GM21526 (cell line): Measurements from ENCODE around the gene SH3BP2.

Experiments used
- ATAC-seq: cut with Tn5 transposase; IDR thresholded peaks from one replicate; pipeline ENCODE4 v1.9.1; 2021; ENCODE audit warnings: moderate library complexity; ENCODE audit not compliant: unreplicated experiment, low FRiP score

SH3BP2 gene

DNA sequence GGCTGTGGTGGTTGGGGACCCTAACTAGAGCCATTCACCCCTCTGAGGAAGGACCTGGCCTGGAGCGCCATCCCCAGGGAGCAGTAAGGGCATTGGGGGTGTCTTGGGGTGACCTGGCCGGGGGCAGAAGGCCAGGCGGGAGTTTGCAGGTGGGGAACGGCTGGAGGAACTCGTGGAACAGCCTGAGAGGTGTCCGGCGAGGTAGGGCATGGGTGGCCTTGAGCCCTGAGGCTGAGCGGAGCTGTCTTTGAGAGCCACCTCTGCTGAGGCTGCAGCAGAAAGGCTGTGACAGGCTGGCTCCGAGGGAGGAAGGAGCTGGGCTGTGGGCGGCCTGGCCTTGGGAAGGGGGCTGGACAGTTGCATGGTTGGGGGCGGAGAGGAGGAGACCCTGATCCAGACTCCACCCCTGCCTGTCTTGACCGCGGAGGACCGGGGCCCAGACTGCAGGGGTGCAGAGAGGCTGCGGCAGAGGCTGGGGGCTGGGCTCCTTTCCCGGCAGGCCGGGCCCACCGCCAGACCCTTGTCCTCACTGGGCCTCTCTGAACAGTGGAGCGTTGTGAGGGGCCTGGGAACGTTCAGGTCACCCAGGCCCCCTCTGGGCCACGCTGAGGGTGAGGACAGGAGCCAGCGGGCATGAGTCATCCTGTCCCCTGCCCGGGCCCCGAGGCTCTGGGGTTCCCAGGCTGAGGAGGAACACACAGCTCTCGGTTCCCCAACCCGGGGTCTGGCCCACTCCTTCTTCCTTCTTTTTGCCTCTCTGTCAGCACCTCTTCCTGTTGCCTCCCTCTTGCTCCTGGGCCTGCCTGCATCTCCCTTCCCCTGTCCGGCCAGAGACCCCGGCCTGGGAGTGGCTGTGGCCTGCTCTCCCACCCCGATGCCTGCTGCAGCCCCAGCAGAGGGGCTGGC is 8.1 kb downstream of the SH3BP2 start:
- no peak for ATAC-seq

- no peak for ATAC-seq
Observed at GRCh38 chr4:2802618-2803531, 10.0 kb downstream of the SH3BP2 start.

GRCh38 chr4:2803624-2804448 is 11.0 kb downstream of the SH3BP2 start:
- no peak for ATAC-seq

DNA sequence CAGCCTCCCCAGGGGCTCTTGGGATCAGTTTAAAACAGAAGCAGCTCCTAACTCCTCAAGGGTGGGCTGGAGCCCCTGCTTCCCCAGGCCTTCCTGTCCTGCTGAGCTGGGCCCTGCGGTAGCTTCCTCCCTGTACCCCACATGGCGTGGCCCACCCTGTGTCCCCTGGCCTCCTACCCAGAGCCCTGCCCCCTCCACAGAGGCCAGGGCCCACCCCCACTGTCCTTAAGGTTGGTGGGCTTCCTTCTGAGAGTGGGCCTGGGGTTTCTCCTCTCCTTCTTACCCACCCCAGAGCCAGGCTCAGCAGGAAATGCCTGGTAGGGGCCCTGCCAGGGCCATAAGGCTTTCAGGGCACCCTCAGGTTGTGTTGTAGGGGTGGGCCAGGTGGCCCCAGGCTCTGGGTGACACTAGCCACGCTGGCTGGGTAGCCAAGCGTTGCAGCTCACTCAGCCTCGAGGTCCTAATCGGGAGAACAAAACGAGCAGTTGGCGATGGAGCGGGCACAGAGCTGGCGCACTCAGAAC is 11.6 kb downstream of the SH3BP2 start:
- ATAC-seq = no peak

DNA sequence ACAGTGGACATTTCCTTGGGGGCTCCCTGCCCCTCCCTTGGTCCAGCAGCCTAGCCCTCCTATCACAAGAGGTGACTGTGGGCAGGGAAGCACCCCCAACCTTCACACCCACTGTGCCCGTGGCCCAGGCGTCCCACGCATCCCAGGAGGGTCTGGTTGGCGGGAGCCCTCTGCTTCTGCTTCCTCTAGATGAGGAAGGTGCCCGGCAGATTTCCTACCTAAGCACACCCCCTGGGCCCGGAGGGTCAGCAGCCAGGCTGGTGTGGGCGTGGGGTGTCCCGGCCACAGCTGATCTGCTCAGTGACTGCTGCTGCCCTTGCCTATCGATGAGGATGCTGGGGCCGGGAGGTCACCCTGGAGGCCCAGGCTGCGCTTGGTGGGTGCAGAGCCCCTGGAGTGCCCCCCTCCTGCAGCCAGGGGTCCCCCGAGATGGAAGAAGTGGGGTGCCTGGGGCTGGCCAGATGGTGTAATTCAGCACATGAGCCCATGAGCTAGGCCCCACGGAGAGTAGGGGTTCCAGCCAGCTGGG is 12.2 kb downstream of the SH3BP2 start:
- ATAC-seq = no peak

DNA sequence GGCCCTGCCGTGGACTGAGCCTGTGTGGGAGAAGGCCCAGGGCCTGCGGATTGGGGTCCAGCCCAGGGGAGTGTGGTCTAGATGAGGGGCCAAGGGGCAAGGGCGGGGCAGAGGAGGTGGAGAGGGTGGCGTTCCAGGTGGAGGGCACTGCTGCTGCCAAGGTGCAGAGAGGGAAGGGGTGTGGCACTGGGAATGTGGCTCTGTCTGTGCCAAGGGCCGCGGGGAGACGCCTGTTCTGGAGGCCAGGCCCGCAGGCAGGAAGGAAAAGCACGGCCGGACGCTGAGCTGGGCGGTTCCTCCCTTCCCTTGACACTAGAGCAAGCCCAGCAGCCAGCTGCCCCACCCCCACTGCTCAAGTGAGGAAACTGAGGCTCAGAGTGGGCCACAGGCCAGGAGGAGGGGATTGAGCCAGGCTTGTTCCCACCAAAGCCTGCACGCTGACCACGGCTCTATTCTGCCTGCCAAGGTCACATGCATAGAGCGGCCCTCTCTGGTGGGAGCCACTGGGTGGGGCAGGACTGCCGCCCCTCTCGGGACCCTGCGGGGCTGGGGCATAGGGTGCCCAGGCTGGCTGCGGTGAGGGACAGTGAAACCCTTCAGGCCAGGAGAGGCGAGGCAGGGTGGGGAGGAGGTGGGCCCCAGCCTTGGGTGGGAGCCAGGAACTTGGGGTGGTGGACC is 13.0 kb downstream of the SH3BP2 start:
- no peak for ATAC-seq

GRCh38 chr4:2806390-2807355 is 13.8 kb downstream of the SH3BP2 start:
- no peak for ATAC-seq

GRCh38 chr4:2807571-2807970 is 14.7 kb downstream of the SH3BP2 start:
- ATAC-seq = no peak

- ATAC-seq = no peak
Observed at GRCh38 chr4:2808001-2808400, 15.1 kb downstream of the SH3BP2 start.

DNA sequence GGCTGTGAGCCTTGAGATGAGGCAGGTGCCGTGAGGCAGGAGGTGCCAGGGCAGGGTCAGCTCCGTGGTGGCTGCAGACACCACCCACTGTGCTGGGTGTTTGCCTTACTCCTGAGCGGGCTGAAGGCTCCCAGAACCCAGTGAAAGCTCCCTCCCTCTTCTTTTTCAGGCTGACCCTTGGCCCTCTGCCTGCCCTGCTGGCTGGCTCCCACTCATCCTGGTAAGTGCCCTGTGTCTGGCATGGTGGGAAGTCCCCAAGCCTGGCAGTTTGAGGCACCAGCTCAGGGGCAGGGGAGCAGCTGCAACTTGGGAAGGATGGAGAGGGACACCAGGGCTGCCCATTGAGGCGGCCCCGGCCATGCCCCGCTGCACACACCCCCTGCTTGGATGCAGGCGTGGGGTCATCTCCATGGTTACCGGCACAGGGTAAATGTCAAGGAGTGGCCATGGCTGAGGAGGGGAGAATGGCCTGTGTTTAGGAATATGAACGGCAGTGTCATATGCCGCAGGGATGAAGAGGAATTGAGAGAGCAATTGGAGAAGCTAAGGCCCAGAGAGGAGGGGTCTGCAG is 16.8 kb downstream of the SH3BP2 start:
- no peak for ATAC-seq

- no peak for ATAC-seq
Observed at GRCh38 chr4:2810388-2810787, 17.5 kb downstream of the SH3BP2 start.

DNA sequence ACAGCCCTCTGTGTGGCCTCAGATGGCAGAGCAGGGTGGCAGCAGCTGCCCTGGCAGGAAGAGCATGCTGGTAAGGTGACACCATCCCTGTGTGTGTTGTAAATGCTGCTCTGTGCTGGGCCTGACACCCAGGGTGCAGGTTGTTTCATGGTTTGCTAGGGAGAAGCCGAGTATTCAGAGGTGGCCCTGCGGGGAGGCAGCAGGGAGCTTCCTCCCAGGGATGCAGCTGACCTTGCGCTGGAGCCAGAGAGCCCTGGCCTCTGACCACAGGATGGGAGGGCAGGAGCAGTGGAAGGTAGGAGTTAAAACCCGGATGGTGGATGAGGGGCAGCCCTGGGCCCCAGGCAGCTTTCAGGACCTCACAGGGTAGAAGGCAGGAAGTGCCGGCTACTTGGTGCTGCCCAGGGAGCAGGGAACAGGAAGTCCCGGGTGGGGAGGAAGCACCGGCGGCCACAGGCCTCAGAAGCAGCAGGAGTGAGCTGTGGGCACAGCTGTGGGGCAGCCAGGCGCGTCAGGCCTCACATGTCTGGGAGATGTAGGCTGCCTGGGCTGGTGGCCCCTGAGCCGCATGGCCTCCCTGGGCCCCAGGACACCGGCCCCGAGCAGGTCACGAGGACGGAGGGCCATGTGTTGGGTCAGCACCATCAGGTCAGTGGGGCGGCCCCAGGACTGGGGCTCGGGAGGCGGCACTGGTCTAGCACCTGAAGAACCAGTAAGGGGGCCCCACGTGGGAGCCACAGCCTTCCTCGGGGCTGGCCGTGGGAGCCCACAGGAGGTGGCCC is 19.1 kb downstream of the SH3BP2 start:
- ATAC-seq = no peak

DNA sequence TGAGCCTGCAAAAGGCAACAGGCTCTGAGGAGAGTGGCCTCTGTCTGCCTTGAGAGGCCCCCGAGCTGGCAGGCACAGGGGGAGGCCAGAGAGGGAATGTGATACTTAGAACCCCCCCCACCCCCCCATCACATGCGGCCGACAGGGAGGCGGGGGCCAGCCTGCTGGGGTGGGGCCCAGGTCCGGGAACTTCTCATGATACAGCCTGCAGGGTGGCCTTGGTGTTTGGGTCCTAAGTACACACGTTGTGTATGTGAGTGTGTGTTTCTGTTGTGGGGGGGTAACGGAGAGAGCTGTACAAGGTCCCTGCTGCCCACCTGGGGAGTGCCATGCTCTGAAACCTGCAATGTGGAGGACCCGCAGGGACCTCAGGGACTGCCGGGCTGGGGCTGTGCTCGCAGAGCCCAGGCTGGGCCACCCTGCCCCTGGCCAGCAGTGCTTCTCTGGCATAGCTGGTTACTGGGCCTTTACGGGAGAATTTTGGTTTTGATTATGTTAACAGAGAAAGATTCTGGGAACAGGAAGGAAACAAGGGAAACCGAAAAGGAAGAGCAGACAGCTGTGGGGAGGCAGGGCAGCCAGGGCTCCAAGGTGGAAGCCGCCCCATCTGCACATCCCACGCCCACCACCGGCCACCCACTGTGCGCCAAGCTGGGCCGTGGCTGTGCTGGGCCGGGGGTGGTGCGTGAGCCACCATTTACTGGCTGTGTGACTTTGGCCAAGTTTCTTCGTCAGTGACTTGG is 19.9 kb downstream of the SH3BP2 start:
- no peak for ATAC-seq

DNA sequence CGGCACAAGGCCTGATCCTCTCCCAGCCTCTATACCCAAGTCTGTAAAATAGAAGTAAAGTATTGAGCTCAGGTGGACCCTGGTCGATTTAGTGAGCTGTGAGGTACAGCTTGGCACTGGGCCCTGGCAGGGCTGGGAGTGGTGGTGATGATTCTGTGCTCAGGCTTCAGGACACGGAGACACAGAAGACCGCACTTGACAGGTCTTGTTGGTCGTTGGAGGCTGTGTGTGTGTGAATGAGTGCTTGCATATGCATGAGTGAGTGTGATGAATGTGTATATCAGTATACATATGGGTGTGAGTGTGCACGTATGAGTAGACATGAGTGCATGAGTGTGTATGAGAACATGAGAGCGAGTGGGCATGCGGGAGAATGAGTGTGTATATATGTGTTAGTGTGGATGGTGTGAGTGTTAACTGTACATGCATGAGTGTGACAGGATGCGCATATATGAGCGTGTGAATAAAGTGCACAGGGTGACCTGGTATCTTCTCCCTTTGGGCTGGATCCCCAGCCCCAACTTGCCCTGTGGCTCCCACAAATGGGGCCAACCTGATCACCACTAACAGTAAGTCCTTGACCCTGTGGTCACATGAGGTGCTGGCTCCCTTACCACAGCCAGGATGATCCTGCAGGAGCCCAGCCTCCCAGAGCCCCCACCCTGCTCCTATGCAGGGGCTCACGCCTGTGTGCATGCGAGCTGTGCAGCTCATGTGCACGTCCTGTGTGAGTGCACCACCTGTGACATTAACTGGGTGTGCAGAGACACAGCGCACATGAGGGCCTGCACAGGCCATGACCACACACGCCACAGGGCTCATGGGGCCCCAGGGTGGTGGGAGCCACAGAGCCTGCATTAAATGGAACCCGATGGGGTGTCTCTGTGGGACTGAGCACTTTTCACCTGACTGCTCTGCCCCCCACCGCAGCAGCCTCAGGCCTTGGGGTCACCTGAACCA is 20.8 kb downstream of the SH3BP2 start:
- no peak for ATAC-seq

DNA sequence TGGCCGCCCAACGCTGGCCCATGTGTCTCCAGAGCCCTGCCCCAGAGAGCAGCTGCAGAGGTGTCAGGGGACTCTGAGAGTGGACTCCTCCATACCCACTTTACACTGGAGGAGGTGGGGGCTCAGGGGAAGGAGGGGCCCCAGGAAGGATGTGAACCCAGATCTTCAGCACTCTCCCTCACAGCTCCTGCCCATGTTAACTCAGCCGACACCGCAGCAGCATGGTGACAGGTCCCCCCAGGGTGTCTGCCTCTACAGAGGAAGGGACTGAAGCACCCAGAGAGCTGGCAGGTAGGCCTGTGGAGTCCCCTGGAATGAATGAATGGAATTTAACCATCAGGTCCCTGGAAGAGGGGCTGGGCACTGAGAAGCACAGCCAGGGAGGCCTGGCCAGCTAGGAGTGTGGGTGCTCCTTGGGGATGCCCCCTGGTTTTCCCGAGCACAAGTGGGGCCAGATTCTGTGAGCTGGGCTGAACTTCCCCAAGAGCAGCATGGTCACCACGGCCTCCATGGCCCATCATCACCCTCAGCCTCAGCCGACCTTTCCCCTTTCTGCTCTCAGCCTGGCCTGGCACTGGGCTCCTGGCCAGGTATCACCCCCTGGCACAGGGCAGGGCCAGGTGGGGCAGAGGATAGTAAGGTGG is 21.9 kb downstream of the SH3BP2 start:
- ATAC-seq = no peak
